Liver (tissue), 9 donors: Measurements from ENCODE around the gene KANK4. TPM values are rescaled to one million over a fixed set of nuclear protein-coding genes. Genes with fewer than 3 reads are reported as not detected.

ENCODE experiments used
- DNase-seq: peaks from one replicate; pipeline ENCODE4 v3.0.0-alpha.2; 2017; ENCODE audit warnings: low spot score
- H3K27ac ChIP-seq, 2 donors: one replicate each; pipeline ENCODE4 v1.7.0; 2013; ENCODE audit warnings: inconsistent platforms in 2 of 2, low read length in 2 of 2, control low read depth in 1 of 2, low read depth in 1 of 2, mild to moderate bottlenecking in 1 of 2
- H3K27me3 ChIP-seq, 4 donors: one replicate each; pipeline versions ENCODE4 v1.6.1 to v1.7.0; 2013; ENCODE audit warnings: low read length in 3 of 4, inconsistent platforms in 1 of 4, mild to moderate bottlenecking in 1 of 4, moderate library complexity in 1 of 4; ENCODE audit not compliant: control insufficient read depth in 4 of 4, insufficient read depth in 4 of 4
- H3K36me3 ChIP-seq, 4 donors: one replicate each; pipeline versions ENCODE4 v1.6.1 to v1.7.0; 2013; ENCODE audit warnings: low read length in 3 of 4, mild to moderate bottlenecking in 3 of 4, low read depth in 1 of 4, moderate library complexity in 1 of 4; ENCODE audit not compliant: control insufficient read depth in 4 of 4, insufficient read depth in 3 of 4
- H3K4me1 ChIP-seq, 4 donors: one replicate each; pipeline versions ENCODE4 v1.6.1 to v1.7.0; 2013; ENCODE audit warnings: low read length in 3 of 4, mild to moderate bottlenecking in 3 of 4, moderate library complexity in 1 of 4; ENCODE audit not compliant: control insufficient read depth in 4 of 4, insufficient read depth in 4 of 4
- H3K4me3 ChIP-seq, 3 donors: one replicate each; pipeline versions ENCODE4 v1.6.1 to v1.7.0; 2013; ENCODE audit warnings: low read length in 3 of 3, control low read depth in 1 of 3, low read depth in 1 of 3, mild to moderate bottlenecking in 1 of 3
- H3K9ac ChIP-seq, 2 donors: one replicate each; pipeline ENCODE4 v1.7.0; 2013; ENCODE audit warnings: low read length in 2 of 2, mild to moderate bottlenecking in 2 of 2, moderate library complexity in 2 of 2, control low read depth in 1 of 2, low read depth in 1 of 2
- H3K9me3 ChIP-seq, 4 donors: one replicate each; pipeline versions ENCODE4 v1.6.1 to v1.7.0; 2013; ENCODE audit warnings: low read length in 3 of 4; ENCODE audit not compliant: control insufficient read depth in 4 of 4
- ATF3 ChIP-seq: IDR thresholded peaks from 2 replicates; pipeline ENCODE4 v1.6.1; 2016; ENCODE audit warnings: antibody characterized with exemption
- CTCF ChIP-seq: fragments of 150-350 bp; IDR thresholded peaks from 2 replicates; pipeline ENCODE4 v1.5.1; 2017; ENCODE audit warnings: improper control_type of control experiment, low read depth, low read length; ENCODE audit not compliant: missing input control
- EGR1 ChIP-seq, 2 donors: IDR thresholded peaks; 2 replicates each; pipeline ENCODE4 v1.6.1; 2016 to 2018; ENCODE audit warnings: antibody characterized with exemption in 2 of 2, low read depth in 2 of 2
- FOXA1 ChIP-seq: IDR thresholded peaks from 2 replicates; pipeline ENCODE4 v1.6.1; 2016; ENCODE audit warnings: antibody characterized with exemption
- FOXA2 ChIP-seq: IDR thresholded peaks from 2 replicates; pipeline ENCODE4 v1.6.1; 2016; ENCODE audit warnings: antibody characterized with exemption
- HNF4A ChIP-seq, 2 donors: conservative IDR thresholded peaks; 2 replicates each; pipeline ENCODE4 v1.6.1; 2016; ENCODE audit warnings: antibody characterized with exemption in 2 of 2, mild to moderate bottlenecking in 2 of 2
- MAX ChIP-seq: IDR thresholded peaks from 2 replicates; pipeline ENCODE4 v1.6.1; 2016; ENCODE audit warnings: antibody characterized with exemption
- NR2F2 ChIP-seq: IDR thresholded peaks from 2 replicates; pipeline ENCODE4 v1.6.1; 2016; ENCODE audit warnings: antibody characterized with exemption
- RAD21 ChIP-seq, 2 donors: IDR thresholded peaks; 2 replicates each; pipeline ENCODE4 v1.6.1; 2016; ENCODE audit warnings: antibody characterized with exemption in 2 of 2, mild to moderate bottlenecking in 2 of 2
- REST ChIP-seq: IDR thresholded peaks from 2 replicates; pipeline ENCODE4 v1.6.1; 2016; ENCODE audit warnings: antibody characterized with exemption, mild to moderate bottlenecking
- RXRA ChIP-seq, 2 donors: IDR thresholded peaks; 2 replicates each; pipeline ENCODE4 v1.6.1; 2017 to 2018; ENCODE audit warnings: antibody characterized with exemption in 2 of 2, mild to moderate bottlenecking in 1 of 2
- TAF1 ChIP-seq: conservative IDR thresholded peaks from 2 replicates; pipeline ENCODE4 v1.6.1; 2016; ENCODE audit warnings: antibody characterized with exemption, mild to moderate bottlenecking
- YY1 ChIP-seq: IDR thresholded peaks from 2 replicates; pipeline ENCODE4 v1.6.1; 2016; ENCODE audit warnings: antibody characterized with exemption, mild to moderate bottlenecking
- WGBS: extraction: QIAGEN DNeasy Blood & Tissue Kit; methylation state at CpG from one replicate; pipeline ENCODE4 v1.1.7; 2013; 5-methylcytosine and 5-hydroxymethylcytosine counted together
- polyA plus RNA-seq, 2 donors: library from polyadenylated mRNA; stranded (reverse) in 1 of 2; unstranded in 1 of 2; fragments of 200-250 nt in 1 of 2; fragments of >200 nt in 1 of 2; fragmentation: Nextera tagmentation in 1 of 2; extraction: Ambion mirVana in 1 of 2; gene quantifications; one replicate each; pipeline versions ENCODE4 v1.2.1 to v1.2.3, GENCODE V29; 2013 to 2015
- total RNA-seq, 2 donors: library from RNA; depleted of rRNA; stranded (reverse); fragments of >200 nt; gene quantifications; one replicate each; pipeline ENCODE4 v1.2.3, GENCODE V29; 2014
- donor health status: healthy.
- donor health status: healthy.
- donor health status: healthy.
- donor health status: healthy.
- donor health status: healthy.

The KANK4 gene
- total and polyA plus RNA-seq, 4 donors = 0.58 to 4.6 (median 1.1) TPM

- DNase-seq = no peak
- 86% methylated on average over 11 of the region's 11 CpGs for WGBS
Measured at GRCh38 chr1:62362061-62362917, 43.1 kb upstream of the KANK4 start.

More at GRCh38 chr1:62362061-62362917, 43.1 kb upstream of the KANK4 start:
- H3K27ac ChIP-seq = no peak overlapping the region
- H3K27me3 ChIP-seq = no peaks in the 10 kb centered on the region
- no peak overlapping the region for H3K4me3 ChIP-seq
- TF ChIP-seq REST (no peak), HNF4A (conservative IDR thresholded peaks at IDR 0.05) (no peak), MAX (no peak), RXRA (IDR thresholded peaks at IDR 0.05) (no peak), YY1 (no peak), ATF3 (no peak), CTCF (no peak), RAD21 (IDR thresholded peaks at IDR 0.05) (no peak), EGR1 (IDR thresholded peaks at IDR 0.05; ENCODE audit: low read depth in 2 of 2) (no peak), NR2F2 (no peak), FOXA1 (no peak), FOXA2 (no peak), TAF1 (no peak)
- H3K9ac ChIP-seq = no peak overlapping the region
- no peaks in the 10 kb centered on the region for H3K9me3 ChIP-seq
- no peaks in the 10 kb centered on the region for H3K36me3 ChIP-seq
- no peaks in the 10 kb centered on the region for H3K4me1 ChIP-seq
